Umbilical cord (tissue), 2 donors: Measurements from ENCODE around the gene BCL11B. TPM values are rescaled to one million over a fixed set of nuclear protein-coding genes. Genes with fewer than 3 reads are reported as not detected.

Experiments used
- DNase-seq: peaks from one replicate; pipeline ENCODE4 v3.0.0-alpha.2; 2015; ENCODE audit warnings: low spot score
- total RNA-seq: library from RNA; depleted of rRNA; stranded (reverse); fragments of >200 nt; gene quantifications from one replicate; pipeline ENCODE4 v1.2.3, GENCODE V29; 2014; ENCODE audit warnings: low replicate concordance; ENCODE audit not compliant: insufficient read depth

Gene BCL11B
- total RNA-seq, 1 donor from 2014 or later = 2.6 TPM

- no peak for DNase-seq
These were observed 2.9 kb downstream of the BCL11B start for GRCh38 chr14:99268810-99269707.

DNA sequence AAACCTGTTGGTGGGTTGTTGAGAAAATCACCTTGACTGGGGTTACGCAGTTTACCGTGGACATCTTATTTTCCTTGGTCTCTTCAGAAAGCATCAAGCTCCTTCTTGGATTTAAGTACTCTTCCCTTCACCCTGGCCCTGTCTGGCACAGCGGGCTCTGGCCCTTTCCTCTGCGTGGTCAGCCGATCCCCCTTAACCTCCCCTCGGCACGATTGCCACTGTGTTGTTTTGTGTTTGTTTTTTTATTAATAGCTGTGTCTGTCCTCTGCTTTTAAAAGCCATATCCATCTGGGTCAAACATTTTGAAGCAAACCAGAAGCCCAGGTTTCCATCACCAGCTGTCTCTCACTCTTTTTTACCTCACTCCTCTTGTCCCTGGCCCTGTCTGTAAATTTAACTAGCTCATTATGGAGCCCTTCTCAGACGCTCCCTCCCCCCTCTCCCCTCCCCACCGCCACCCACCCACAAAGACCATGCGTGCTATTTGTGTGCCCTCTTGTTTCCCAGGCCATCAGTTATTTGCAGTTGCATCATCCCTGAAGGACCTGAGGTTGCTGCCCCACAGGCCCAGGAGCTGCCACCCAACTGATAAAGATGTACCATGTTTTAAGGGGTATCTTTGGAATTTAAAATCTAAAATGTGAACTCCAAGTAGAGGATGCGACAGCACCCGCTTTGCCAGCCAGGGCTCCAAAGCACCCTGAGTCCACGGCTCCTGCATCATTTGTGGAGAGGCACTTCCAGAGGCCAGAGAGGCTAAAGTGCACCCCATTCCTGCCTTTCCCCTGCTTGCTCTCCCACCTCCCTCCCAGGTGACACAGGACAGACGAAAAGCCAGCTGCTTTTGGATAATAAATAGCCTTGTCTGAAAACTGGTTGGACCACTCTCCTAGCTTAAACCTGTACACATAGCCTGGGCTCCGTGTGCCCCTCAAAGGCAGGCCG lies 3.9 kb downstream of the BCL11B start:
- DNase-seq = no peak

DNA sequence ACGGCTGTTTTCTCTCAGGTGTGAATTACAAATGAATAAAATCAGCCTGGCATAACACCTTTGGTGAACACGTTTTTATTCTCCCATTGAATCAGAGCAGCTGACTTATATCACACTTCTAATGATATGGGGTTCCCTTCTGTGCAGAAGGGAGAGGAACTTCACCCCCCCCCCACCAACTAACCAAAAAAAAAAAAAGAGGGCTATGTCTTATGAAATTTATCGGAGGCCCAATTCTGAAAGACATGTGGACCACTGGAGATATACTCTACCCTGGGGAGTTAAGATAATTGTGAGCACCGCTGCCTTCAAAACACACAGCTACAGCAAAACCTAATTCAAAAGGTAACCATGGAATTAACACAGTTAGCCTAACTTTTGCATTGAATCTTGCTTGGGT lies 4.6 kb downstream of the BCL11B start:
- DNase-seq = no peak

DNA sequence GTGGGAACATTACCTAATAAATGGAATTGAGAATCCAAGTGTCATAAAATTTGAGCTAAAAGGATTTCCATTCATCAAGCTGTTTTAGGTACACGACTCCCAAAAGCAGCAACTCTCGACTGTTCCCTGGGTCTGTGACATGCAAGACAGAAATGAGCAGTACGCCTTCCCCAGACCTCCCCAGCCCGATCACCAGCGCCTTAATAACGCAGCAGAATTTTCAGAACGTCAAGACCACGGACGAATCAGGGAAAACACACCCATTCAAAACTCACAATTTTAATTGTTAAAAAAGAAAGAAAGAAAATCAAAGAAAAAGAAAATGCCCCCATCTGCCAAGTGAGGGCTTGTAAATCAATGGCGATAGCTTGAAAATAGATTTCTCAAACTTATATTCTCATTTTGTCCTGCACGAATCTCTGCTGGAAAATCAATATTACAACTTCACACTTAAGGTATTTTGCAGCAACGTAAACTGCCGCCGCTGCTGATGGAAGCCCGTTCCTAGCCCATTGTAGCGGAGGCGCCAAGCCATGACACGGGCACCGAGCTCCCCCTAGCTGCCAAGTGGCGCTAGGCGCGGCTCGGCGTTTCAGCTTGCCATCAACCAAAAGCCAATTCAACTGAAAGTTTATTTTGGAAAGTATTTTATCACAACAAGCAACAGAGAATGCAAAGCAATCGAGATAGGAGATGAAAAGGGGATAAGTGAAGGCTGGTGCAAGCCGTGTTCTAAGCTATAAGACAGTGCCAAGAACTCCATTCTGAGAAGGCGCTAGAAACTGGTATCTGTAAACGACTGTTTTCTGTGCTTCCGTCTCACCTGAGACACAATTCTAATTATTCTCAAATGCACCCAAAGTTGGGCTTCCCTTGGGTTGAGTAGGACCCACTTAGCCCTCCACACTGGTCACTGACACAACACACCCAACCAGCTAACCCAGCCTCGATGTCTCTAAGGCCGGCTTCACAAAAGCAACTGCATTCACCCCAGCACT lies 5.5 kb downstream of the BCL11B start:
- DNase-seq = peak; percentile 75

- no peak for DNase-seq
These were observed 6.4 kb downstream of the BCL11B start for GRCh38 chr14:99265571-99265970.

- DNase-seq = no peak
These were observed 7.1 kb downstream of the BCL11B start for GRCh38 chr14:99264691-99265450.

- no peak for DNase-seq
These were observed 8.2 kb downstream of the BCL11B start for GRCh38 chr14:99263564-99264330.

GRCh38 chr14:99262977-99263448 lies 9.0 kb downstream of the BCL11B start:
- no peak for DNase-seq

DNA sequence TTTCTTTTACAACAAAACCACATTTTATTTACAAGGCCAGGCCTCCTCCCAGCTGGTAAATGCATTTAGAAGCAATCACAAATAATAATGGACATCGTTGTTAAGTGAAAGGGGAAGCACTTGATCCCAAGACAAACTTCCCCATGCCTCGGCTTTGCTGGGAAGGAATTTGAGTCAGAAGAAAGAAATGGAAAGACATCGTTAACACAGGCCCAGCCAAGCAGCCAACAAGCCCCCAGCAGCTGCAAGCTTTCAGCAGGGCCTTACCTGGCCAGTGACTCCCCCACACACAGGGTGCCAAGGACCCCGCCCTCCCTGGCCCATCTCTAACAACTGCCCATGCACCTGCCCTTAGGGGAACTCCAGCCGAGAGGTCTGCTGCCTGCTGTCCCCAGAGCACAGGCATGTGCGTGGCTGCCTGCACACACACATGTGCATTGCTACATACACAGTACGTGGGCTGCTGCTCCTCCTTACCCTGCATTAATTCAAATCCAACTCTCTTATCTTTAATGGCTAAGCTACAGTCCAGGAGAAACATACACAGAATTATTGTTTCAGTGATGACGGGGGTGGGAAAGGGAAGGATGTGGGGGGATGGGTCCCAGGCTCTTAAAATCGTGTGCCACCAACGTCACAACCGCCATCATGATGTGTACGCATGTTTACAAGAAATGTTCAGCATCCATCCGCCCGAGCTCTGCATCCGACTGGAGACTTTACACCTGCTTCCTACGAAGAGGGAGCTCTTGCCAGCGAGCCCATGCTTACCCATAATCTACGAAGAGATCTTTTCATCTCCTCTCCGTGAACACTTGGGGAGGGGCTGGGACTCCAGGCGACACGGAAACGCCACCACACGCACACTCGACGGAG lies 9.8 kb downstream of the BCL11B start:
- no peak for DNase-seq

- peak; percentile 77 for DNase-seq
These were observed 11.1 kb downstream of the BCL11B start for GRCh38 chr14:99260587-99261551.

- DNase-seq = no peak
These were observed 11.9 kb downstream of the BCL11B start for GRCh38 chr14:99260116-99260515.

DNA sequence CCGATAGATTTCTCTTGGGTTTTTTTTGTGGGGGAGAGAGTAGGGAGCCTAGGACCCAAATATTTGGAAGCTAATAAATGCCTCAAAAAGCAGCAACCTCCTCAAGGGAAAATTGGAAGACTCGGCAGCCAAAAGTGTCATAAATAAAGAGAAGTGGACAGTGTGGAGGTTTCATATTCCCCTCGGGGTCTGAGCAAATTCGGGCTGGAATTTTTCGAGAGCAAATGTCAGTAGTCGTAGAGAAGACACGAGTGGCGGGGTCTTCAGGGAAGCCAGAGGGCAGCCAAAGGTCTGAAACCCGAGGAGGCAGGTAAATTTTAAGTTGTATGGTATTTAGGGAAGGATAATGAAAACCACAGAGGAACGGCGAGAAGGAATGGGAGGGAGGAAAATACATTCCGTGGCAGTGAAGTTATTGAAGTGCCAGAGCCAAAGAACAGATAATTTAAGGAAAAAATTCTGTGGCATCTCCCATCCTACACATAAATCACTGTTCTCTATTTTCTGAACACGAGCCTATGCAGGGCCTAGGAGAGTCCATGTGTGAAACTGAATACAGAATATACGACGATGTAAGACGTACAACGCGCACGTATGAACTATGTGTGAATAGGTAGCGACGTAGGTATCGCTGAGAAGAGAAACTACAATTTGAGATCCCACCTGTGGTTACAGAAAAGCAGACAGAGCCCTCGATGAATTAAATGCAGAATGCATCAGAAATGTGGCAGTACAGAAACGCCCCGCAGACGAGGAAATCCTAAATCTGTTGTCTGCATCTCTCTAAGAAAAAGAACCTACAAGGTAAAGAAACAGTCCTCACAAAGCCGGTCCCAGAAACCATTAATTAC lies 12.9 kb downstream of the BCL11B start:
- no peak for DNase-seq

- no peak for DNase-seq
These were observed 13.6 kb downstream of the BCL11B start for GRCh38 chr14:99258341-99258861.

DNA sequence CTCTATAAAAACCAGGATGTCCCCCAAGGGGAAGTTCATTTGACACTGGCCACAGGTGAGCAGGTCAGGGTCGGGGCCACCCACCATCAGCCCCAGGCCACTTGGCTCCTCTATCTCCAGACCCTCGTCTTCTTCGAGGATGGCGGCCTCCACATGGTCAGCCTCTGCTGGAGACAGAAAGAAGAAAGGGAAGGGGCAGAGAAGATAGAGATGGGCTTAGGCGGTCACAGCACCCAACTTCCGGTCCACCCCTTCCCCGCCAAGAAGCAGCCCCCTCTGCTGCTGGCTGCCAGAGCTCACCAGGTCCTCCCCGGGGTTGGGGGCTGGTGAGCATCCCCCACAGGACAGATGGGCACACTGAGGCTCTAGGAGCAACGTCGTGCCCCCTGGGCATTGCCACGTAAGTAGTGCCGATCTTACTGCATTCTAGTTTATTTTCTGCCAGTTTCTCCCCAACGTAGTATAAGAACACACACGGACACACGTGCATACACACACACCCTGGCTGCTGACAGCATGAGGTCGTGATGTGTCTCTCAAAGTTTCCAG lies 14.2 kb downstream of the BCL11B start:
- no peak for DNase-seq

GRCh38 chr14:99257122-99257672 lies 14.8 kb downstream of the BCL11B start:
- no peak for DNase-seq
